Testis (tissue), 2 donors: ENCODE measurements around the gene ZNF148.

ENCODE experiments used
- POLR2A ChIP-seq: fragments of 450-650 bp; IDR thresholded peaks from one replicate; pipeline ENCODE4 v1.6.1; 2017; ENCODE audit warnings: antibody characterized with exemption, mild to moderate bottlenecking, moderate library complexity
- TF ChIP-seq, protein P1 (sequence below), 3 experiments: fragments of 450-650 bp in 2 of 3; fragments of 200-600 bp in 1 of 3; sonication (generic) in 1 of 3; IDR thresholded peaks; one replicate each; pipeline ENCODE4 v1.5.1; 2016 to 2019; ENCODE audit warnings: antibody characterized with exemption in 3 of 3, mild to moderate bottlenecking in 2 of 3, moderate library complexity in 1 of 3

DNA sequence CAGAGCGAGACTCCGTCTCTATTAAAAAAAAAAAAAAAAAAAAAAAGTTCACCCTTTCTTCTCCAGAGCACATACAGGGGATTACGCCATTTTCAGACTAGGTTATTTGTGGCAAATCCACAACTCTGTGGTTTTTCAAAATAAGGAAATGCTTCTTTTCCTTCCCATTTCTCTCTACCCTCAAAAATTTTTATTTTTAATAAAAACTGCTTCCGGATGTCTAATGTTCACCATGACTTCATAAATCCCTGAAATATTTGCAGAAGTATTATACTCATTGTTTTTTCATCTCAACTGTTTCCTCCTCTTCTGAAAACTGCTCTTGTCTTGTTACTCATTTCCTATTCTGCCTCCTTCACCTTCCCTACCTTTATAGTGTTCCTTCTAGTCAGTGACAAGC is 117.6 kb downstream of the ZNF148 start:
- TF ChIP-seq, protein P1, sequence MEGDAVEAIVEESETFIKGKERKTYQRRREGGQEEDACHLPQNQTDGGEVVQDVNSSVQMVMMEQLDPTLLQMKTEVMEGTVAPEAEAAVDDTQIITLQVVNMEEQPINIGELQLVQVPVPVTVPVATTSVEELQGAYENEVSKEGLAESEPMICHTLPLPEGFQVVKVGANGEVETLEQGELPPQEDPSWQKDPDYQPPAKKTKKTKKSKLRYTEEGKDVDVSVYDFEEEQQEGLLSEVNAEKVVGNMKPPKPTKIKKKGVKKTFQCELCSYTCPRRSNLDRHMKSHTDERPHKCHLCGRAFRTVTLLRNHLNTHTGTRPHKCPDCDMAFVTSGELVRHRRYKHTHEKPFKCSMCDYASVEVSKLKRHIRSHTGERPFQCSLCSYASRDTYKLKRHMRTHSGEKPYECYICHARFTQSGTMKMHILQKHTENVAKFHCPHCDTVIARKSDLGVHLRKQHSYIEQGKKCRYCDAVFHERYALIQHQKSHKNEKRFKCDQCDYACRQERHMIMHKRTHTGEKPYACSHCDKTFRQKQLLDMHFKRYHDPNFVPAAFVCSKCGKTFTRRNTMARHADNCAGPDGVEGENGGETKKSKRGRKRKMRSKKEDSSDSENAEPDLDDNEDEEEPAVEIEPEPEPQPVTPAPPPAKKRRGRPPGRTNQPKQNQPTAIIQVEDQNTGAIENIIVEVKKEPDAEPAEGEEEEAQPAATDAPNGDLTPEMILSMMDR (IDR thresholded peaks at IDR 0.05) = no peak
- no peak for TF ChIP-seq POLR2A
